Measurements from ENCODE around the gene TOR1AIP1. TPM values are rescaled to one million over a fixed set of nuclear protein-coding genes. Genes with fewer than 3 reads are reported as not detected.

The TOR1AIP1 gene
- polyA plus RNA-seq, 3 donors: 15.4 to 42.4 (median 28.2) TPM

- no peak overlapping the region for H3K27ac ChIP-seq (ENCODE audit: low read depth, low read length)
- 17 to 46% (median 44%) methylated on average over 3 of the region's 3 CpGs for WGBS, 3 donors
These were observed 5.8 kb upstream of the TOR1AIP1 start for GRCh38 chr1:179876300-179876715.

GRCh38 chr1:179877586-179878265 lies 4.4 kb upstream of the TOR1AIP1 start, which contains the start of gene TOR1AIP2:
TSS of gene TOR1AIP2 (minus strand) at chr1:179877803. CDS start at chr1:179852665, 25,138 bp downstream.
- WGBS, 3 donors: 4 to 5% (median 4%) methylated on average over 31 of the region's 31 CpGs

GRCh38 chr1:179879797-179880196 lies 2.3 kb upstream of the TOR1AIP1 start:
- H3K27ac ChIP-seq (ENCODE audit: low read depth, low read length): no peak overlapping the region
- WGBS, 3 donors: 74 to 93% (median 85%) methylated on average over 2 of the region's 2 CpGs

More at GRCh38 chr1:179877586-179878265, 4.4 kb upstream of the TOR1AIP1 start, which contains the start of gene TOR1AIP2:
- H3K27ac ChIP-seq (ENCODE audit: low read depth, low read length): no peak within 1 kb of the TSS

DNA sequence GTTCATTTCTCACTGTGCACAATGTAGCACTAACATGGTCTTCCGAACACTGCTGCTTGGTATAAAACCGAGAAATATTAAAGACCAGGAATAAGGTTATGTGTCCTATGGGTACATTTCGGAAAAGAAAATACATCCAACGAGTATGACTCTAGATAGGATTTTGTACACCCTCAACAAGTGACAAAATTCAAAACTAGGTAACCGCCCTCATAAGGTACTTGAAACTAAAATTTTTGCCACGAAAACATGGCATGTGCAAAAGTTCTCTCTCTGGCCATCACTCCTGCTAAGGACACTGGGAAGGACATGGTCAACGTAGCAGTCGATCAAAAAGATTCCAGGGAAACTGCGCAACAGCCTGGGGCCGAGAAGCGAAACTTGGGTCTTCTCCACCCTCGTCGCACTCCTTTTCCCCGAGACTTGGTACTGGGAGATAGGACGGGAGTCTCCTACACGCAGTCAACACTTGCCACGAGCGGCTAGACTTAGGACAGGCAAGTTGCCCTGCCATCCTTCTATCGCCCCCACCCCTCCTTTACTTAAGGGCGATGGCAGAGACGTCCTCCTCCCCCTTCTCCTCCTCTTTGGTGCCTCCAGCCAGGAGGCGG lies 338 bp upstream of the TOR1AIP1 start:
- 1 to 2% (median 2%) methylated on average over 22 of the region's 22 CpGs for WGBS, 3 donors

GRCh38 chr1:179883040-179883744 lies 1.1 kb downstream of the TOR1AIP1 start:
- WGBS, 3 donors: 0 to 1% (median 0%) methylated on average over 26 of the region's 26 CpGs
- peak overlapping the region; percentile 51 for H3K27ac ChIP-seq (ENCODE audit: low read depth, low read length)

More for the DNA sequence above, 338 bp upstream of the TOR1AIP1 start:
- peak overlapping the region; percentile 97 for H3K27ac ChIP-seq (ENCODE audit: low read depth, low read length)

- WGBS, 3 donors: 18 to 24% (median 22%) methylated on average over 4 of the region's 4 CpGs
- H3K27ac ChIP-seq (ENCODE audit: low read depth, low read length): no peak overlapping the region
These were observed 1.7 kb downstream of the TOR1AIP1 start for GRCh38 chr1:179883745-179884138.

- 57 to 79% (median 62%) methylated on average over 2 of the region's 2 CpGs for WGBS, 3 donors
- no peak overlapping the region for H3K27ac ChIP-seq (ENCODE audit: low read depth, low read length)
These were observed 6.0 kb downstream of the TOR1AIP1 start for GRCh38 chr1:179888071-179888470.

- 86 to 90% (median 86%) methylated on average over 4 of the region's 4 CpGs for WGBS, 3 donors
- no peak overlapping the region for H3K27ac ChIP-seq (ENCODE audit: low read depth, low read length)
These were observed 7.5 kb downstream of the TOR1AIP1 start for GRCh38 chr1:179889589-179889988.

- H3K27ac ChIP-seq (ENCODE audit: low read depth, low read length): no peak overlapping the region
- 51 to 82% (median 67%) methylated on average over 1 of the region's 1 CpG for WGBS, 3 donors
These were observed 28.8 kb downstream of the TOR1AIP1 start for GRCh38 chr1:179910934-179911333.

GRCh38 chr1:179911812-179912211 lies 29.7 kb downstream of the TOR1AIP1 start:
- 96 to 98% (median 97%) methylated on average over 3 of the region's 3 CpGs for WGBS, 3 donors
- H3K27ac ChIP-seq (ENCODE audit: low read depth, low read length): no peak overlapping the region

DNA sequence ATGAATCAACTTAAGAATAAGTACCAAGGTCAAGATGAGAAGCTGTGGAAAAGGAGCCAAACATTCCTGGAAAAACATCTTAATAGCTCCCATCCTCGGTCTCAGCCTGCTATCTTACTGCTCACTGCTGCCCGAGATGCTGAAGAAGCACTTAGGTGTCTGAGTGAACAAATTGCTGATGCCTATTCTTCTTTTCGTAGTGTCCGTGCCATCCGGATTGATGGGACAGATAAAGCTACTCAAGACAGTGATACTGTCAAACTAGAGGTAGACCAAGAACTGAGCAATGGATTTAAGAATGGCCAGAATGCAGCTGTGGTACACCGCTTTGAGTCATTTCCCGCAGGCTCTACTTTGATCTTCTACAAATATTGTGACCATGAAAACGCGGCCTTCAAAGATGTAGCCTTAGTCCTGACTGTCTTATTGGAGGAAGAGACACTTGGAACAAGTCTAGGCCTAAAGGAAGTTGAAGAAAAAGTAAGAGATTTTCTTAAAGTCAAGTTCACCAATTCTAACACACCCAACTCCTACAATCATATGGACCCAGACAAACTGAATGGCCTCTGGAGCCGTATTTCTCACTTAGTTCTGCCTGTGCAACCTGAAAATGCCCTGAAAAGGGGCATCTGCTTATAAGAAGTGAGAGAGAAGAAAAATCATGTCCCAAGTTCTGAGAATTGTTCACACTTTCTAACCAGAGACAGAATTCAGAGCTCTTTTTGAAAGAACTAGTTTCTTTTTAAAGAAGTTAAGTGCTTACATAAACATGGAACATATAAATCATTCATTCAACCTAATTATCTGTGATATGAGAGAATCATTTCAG lies 35.7 kb downstream of the TOR1AIP1 start:
- WGBS, 3 donors: 84 to 85% (median 85%) methylated on average over 10 of the region's 10 CpGs
- no peak overlapping the region for H3K27ac ChIP-seq (ENCODE audit: low read depth, low read length)

- H3K27ac ChIP-seq (ENCODE audit: low read depth, low read length): no peak overlapping the region
- 88 to 95% (median 94%) methylated on average over 1 of the region's 1 CpG for WGBS, 3 donors
These were observed 39.4 kb downstream of the TOR1AIP1 start for GRCh38 chr1:179921472-179921871.

DNA sequence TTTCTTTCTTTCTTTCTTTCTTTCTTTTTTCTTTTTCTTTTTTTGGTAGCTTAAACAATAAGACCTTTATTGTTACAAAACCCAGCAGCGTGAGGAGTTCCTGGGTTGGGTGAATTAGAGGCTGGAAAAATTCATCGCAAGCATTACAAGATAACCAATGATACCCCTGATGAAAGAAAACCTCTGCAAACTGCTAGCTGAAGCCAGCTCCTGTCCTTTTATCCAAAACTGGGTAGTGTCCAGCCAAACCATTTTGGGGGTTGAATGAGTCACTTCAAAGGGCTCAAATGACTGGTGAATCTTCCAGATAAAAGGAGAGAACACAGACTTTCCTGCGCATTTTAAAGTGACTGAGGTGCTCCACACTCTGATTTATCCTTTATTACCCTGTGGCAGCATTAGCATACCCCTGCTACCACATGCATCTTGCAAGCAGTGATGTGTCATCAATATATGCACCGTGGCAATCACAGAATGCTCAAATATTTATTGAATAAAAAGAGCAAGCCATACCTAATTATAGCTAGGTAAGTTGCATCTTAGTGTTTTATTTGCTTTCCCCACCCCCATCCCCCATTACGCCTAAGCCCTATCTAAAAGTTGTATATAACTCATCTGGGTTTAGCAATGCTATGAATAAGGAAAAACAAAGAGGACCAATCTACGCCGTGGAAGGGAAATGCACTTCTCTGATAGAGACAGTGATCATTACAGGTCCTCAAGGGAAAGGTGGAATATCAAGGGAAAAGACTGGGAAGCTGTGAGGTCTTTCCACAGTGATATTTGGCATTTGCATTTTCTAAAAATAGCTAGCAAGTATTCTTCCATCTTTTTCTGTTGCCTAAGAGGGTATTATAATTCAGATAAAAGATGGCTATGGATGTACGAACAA lies 40.1 kb downstream of the TOR1AIP1 start:
- 80 to 86% (median 83%) methylated on average over 8 of the region's 8 CpGs for WGBS, 3 donors
- H3K27ac ChIP-seq (ENCODE audit: low read depth, low read length): no peak overlapping the region

DNA sequence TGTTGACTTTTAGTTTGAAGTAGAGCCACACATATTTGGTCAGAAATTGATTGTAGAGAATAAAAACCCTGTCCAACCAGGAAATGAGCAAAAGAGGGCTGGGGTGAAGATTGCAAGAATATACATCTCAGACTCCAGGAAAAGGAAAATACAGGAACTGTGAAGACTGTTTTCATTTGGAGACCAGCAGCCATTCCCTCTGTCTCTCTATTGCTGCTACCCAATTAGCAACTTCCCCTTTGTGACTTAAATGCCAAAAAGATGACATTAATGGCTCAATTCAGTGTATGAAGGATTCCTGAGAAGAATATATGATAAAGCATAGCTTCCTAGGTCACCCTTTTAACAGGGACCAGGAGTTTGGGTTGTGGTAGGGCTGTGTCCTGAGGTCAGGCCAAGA lies 40.9 kb downstream of the TOR1AIP1 start:
- H3K27ac ChIP-seq (ENCODE audit: low read depth, low read length): no peak overlapping the region

- 91 to 100% (median 92%) methylated on average over 1 of the region's 1 CpG for WGBS, 3 donors
- no peak overlapping the region for H3K27ac ChIP-seq (ENCODE audit: low read depth, low read length)
These were observed 42.2 kb downstream of the TOR1AIP1 start for GRCh38 chr1:179924268-179924667.

DNA sequence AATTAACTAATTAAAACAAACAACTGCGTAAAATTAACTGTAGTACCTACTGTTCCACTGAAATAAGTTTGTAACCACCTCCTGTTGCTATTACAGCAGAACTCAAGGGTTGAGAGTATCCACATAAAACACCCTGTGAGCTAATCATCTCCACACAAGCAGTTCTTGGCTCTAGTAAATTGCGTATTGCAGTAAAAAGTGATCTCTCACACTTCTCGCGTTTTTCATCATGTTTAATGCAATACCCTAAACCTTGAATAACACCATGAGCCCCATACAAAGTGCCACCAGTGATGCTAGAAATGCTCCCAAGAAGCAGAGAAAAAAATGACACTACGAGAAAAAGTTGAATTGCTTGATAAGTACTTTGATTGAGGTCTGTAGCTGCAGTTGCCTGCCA lies 43.2 kb downstream of the TOR1AIP1 start:
- WGBS, 3 donors: 84 to 96% (median 93%) methylated on average over 5 of the region's 5 CpGs
- no peak overlapping the region for H3K27ac ChIP-seq (ENCODE audit: low read depth, low read length)

GRCh38 chr1:179925922-179926849 lies 44.1 kb downstream of the TOR1AIP1 start:
- 77 to 81% (median 79%) methylated on average over 4 of the region's 4 CpGs for WGBS, 3 donors

More at GRCh38 chr1:179925922-179926849, 44.1 kb downstream of the TOR1AIP1 start:
- H3K27ac ChIP-seq (ENCODE audit: low read depth, low read length): no peak overlapping the region
